ENCODE data around the gene COL27A1. TPM values are rescaled to one million over a fixed set of nuclear protein-coding genes. Genes with fewer than 3 reads are reported as not detected.

The COL27A1 gene
- total and polyA plus RNA-seq, 9 of the 15 experiments (the other 6 are each of a cell fraction or from before 2014, with no cell fraction given) = 0.07 TPM; not detected in 8

DNA sequence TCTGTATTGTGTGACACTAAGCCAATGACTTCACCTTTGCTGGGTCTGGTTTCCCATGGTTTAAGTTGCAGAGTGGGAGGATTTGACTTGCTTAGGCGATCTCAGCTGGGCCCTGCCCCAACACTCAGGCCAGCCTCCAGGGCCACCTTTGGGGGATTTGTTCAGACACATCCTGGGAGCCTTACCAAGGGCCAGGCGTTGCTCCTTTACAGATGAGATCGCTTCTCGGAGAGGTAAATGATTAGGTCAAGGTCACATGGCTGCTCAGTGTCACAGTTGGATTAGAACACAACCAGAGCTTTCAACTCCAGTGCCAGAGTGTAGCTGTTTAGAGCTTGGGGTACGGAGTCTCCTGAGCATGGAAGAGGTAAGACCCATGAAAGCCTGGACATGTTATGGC is 57.5 kb downstream of the COL27A1 start:
- DNase-seq (ENCODE audit: extremely low read depth in 1 of 4, low spot score in 3 of 4) = no peak

More for the DNA sequence above, 57.5 kb downstream of the COL27A1 start:
- in situ Hi-C loops (cut with MboI) = no loop called here
- Histone ChIP-seq H3K9me1 (ENCODE audit: control insufficient read depth, insufficient read depth, low read length) (no peaks in the 10 kb centered on the region), H3K36me3 (ENCODE audit: control insufficient read depth, insufficient read depth, low read length) (no peaks in the 10 kb centered on the region), H3K4me2 (ENCODE audit: insufficient read depth, low read length) (no peak overlapping the region), H4K20me1 (replicated peaks; ENCODE audit: control insufficient read depth, insufficient read depth, low read length) (peaks cover 6% of the 10 kb centered on the region; the same call in 1 of the 2 replicates), H3K79me2 (ENCODE audit: control insufficient read depth, insufficient read depth, low read length) (no peaks in the 10 kb centered on the region), H3K27me3 (ENCODE audit: control insufficient read depth in 2 of 2, insufficient read depth in 2 of 2, low read length in 2 of 2) (peaks cover 4 to 51% of the 10 kb centered on the region in 2 experiments; a peak in 3 of 5 replicates), H3K9me3 (replicated peaks; ENCODE audit: control insufficient read depth, insufficient read depth, low read depth, low read length) (no peaks in the 10 kb centered on the region), H3K9ac (ENCODE audit: insufficient read depth in 1 of 2, low read depth in 2 of 2, low read length in 2 of 2) (no peak overlapping the region), H3K27ac (ENCODE audit: extremely low read depth, low read depth, low read length) (no peak overlapping the region), H3K4me1 (replicated peaks in 1 of 2; ENCODE audit: control insufficient read depth in 2 of 2, insufficient read depth in 2 of 2, low read length in 2 of 2) (no peaks in the 10 kb centered on the region), H2AFZ (ENCODE audit: low read depth, low read length) (no peak overlapping the region), H3K4me3 (no peak overlapping the region)
- BruUV-seq (replicated peaks) = no TSS peak
- 0% methylated on average over 5 of the region's 5 CpGs for WGBS (ENCODE audit: insufficient coverage, low coverage, missing lambda C conversion rate)
- CTCF ChIA-PET (ENCODE audit: low intra/inter-chr PET ratio) = no interaction called here
- intact Hi-C loops (cut with micrococcal nuclease) = no loop called here
- TF ChIP-seq HNRNPH1 (optimal IDR thresholded peaks at IDR 0.05; ENCODE audit: low read depth, low read length) = no peak
- TF ChIP-seq PHF8 (IDR thresholded peaks at IDR 0.05; ENCODE audit: borderline replicate concordance, low read length) = no peak
- no peak for TF ChIP-seq ZNF121 (CRISPR knock-in tag; conservative IDR thresholded peaks at IDR 0.05)
- TF ChIP-seq, protein P1, sequence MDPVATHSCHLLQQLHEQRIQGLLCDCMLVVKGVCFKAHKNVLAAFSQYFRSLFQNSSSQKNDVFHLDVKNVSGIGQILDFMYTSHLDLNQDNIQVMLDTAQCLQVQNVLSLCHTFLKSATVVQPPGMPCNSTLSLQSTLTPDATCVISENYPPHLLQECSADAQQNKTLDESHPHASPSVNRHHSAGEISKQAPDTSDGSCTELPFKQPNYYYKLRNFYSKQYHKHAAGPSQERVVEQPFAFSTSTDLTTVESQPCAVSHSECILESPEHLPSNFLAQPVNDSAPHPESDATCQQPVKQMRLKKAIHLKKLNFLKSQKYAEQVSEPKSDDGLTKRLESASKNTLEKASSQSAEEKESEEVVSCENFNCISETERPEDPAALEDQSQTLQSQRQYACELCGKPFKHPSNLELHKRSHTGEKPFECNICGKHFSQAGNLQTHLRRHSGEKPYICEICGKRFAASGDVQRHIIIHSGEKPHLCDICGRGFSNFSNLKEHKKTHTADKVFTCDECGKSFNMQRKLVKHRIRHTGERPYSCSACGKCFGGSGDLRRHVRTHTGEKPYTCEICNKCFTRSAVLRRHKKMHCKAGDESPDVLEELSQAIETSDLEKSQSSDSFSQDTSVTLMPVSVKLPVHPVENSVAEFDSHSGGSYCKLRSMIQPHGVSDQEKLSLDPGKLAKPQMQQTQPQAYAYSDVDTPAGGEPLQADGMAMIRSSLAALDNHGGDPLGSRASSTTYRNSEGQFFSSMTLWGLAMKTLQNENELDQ (CRISPR knock-in tag; IDR thresholded peaks at IDR 0.05; ENCODE audit: borderline replicate concordance) = no peak
- TF ChIP-seq TCF7 (IDR thresholded peaks at IDR 0.05; ENCODE audit: borderline replicate concordance) = no peak
- no peak for TF ChIP-seq ZNF384 (IDR thresholded peaks at IDR 0.05; ENCODE audit: low read depth, low read length)
- TF ChIP-seq ZFP1 (CRISPR knock-in tag; IDR thresholded peaks at IDR 0.05) = no peak
- TF ChIP-seq ZNF507 (tag; conservative IDR thresholded peaks at IDR 0.05) = no peak
- TF ChIP-seq ZNF644 (tag; IDR thresholded peaks at IDR 0.05; ENCODE audit: low read depth) = no peak
- TF ChIP-seq ZNF354B (CRISPR knock-in tag; IDR thresholded peaks at IDR 0.05) = no peak
- no peak for TF ChIP-seq ZNF511 (CRISPR knock-in tag; IDR thresholded peaks at IDR 0.05)
- TF ChIP-seq ZBTB9 (CRISPR knock-in tag; IDR thresholded peaks at IDR 0.05) = no peak
- TF ChIP-seq ZNF449 (CRISPR knock-in tag; IDR thresholded peaks at IDR 0.05) = no peak
- no peak for TF ChIP-seq RBFOX2 (IDR thresholded peaks at IDR 0.05; ENCODE audit: low read depth, low read length)
- ATAC-seq (no peak), FAIRE-seq (no peak)
- POLR2A ChIA-PET = interaction anchor here (1.5 kb wide), 1 partner anchor 41 kb away, joined by 4 read pairs; no protein-coding TSS in a partner anchor

All from K562 (cell line).